ENCODE measurements around the gene TBX3. TPM values are rescaled to one million over a fixed set of nuclear protein-coding genes. Genes with fewer than 3 reads are reported as not detected.

TBX3 gene
- total RNA-seq, 6 experiments from 2014 or later, result 15.6 to 44.0 (median 27.8) TPM

- Histone ChIP-seq H3K27ac (no peak overlapping the region), H3K4me3 (no peak overlapping the region), H3K9me3 (no peaks in the 10 kb centered on the region), H3K27me3 (no peaks in the 10 kb centered on the region), H3K4me1 (peaks cover 0 to 39% (median 3%) of the 10 kb centered on the region in 4 donors), H3K36me3 (peaks cover 0 to 69% (median 12%) of the 10 kb centered on the region in 4 donors)
- TF ChIP-seq POLR2A (IDR thresholded peaks at IDR 0.05) (no peak), CTCF (IDR thresholded peaks at IDR 0.05) (no peak)
- WGBS (ENCODE audit: insufficient coverage, low coverage, low lambda C conversion rate, missing lambda C conversion rate), result 75% methylated on average over 8 of the region's 70 CpGs
- intact Hi-C loops (cut with DNase I), result no loop called here
- DNase-seq, result no peak
- no peak for ATAC-seq
These were observed 9.5 kb downstream of the TBX3 start for GRCh38 chr12:114674251-114675047.

GRCh38 chr12:114673901-114674250 is 10.1 kb downstream of the TBX3 start:
- no peak overlapping the region for H3K4me3 ChIP-seq
- H3K4me1 ChIP-seq, result peaks cover 0 to 38% (median 3%) of the 10 kb centered on the region in 4 donors
- intact Hi-C loops (cut with DNase I), result no loop called here
- ATAC-seq, result no peak
- H3K9me3 ChIP-seq, result no peaks in the 10 kb centered on the region
- peaks cover 0 to 65% (median 12%) of the 10 kb centered on the region in 4 donors for H3K36me3 ChIP-seq
- DNase-seq, result no peak
- no peaks in the 10 kb centered on the region for H3K27me3 ChIP-seq
- TF ChIP-seq POLR2A (IDR thresholded peaks at IDR 0.05) (no peak), CTCF (IDR thresholded peaks at IDR 0.05) (no peak)
- no peak overlapping the region for H3K27ac ChIP-seq
- WGBS (ENCODE audit: insufficient coverage, low coverage, low lambda C conversion rate, missing lambda C conversion rate), result 81% methylated on average over 2 of the region's 12 CpGs

- H3K4me3 ChIP-seq, result no peak overlapping the region
- peak overlapping the region in 1 of 3 donors; percentile 24 for H3K27ac ChIP-seq
- H3K4me1 ChIP-seq, result peaks cover 0 to 38% (median 3%) of the 10 kb centered on the region in 4 donors
- no peaks in the 10 kb centered on the region for H3K9me3 ChIP-seq
- ATAC-seq, result no peak
- TF ChIP-seq CTCF (IDR thresholded peaks at IDR 0.05) (no peak), POLR2A (IDR thresholded peaks at IDR 0.05) (no peak)
- WGBS (ENCODE audit: insufficient coverage, low coverage, low lambda C conversion rate, missing lambda C conversion rate), result 43% methylated on average over 7 of the region's 10 CpGs
- no peaks in the 10 kb centered on the region for H3K27me3 ChIP-seq
- no peak for DNase-seq
- intact Hi-C loops (cut with DNase I), result no loop called here
- H3K36me3 ChIP-seq, result peaks cover 0 to 59% (median 12%) of the 10 kb centered on the region in 4 donors
These were observed 10.7 kb downstream of the TBX3 start for GRCh38 chr12:114673169-114673833.

- DNase-seq (no peak), ATAC-seq (no peak)
- Histone ChIP-seq H3K4me3 (no peak overlapping the region), H3K9me3 (no peaks in the 10 kb centered on the region), H3K27me3 (no peaks in the 10 kb centered on the region), H3K4me1 (peaks cover 0 to 39% (median 3%) of the 10 kb centered on the region in 4 donors), H3K27ac (peak overlapping the region in 1 of 3 donors; percentile 24), H3K36me3 (peaks cover 0 to 55% (median 12%) of the 10 kb centered on the region in 4 donors)
- intact Hi-C loops (cut with DNase I), result no loop called here
- WGBS (ENCODE audit: insufficient coverage, low coverage, low lambda C conversion rate, missing lambda C conversion rate), result 67% methylated on average over 4 of the region's 4 CpGs
- TF ChIP-seq POLR2A (IDR thresholded peaks at IDR 0.05) (no peak), CTCF (IDR thresholded peaks at IDR 0.05) (no peak)
These were observed 11.2 kb downstream of the TBX3 start for GRCh38 chr12:114672817-114673168.

All from right lobe of liver (tissue), 6 donors.